ENCODE data around the gene SPNS2.

Gene SPNS2

GRCh38 chr17:4479982-4480751 lies 18.5 kb upstream of the SPNS2 start:
- no peak for DNase-seq (ENCODE audit: low read depth in 1 of 2, low spot score in 1 of 2)

- DNase-seq (ENCODE audit: low read depth in 1 of 2, low spot score in 1 of 2), result peak in 1 of 2 donors; percentile 14
Observed at GRCh38 chr17:4480929-4481898, 17.5 kb upstream of the SPNS2 start.

DNA sequence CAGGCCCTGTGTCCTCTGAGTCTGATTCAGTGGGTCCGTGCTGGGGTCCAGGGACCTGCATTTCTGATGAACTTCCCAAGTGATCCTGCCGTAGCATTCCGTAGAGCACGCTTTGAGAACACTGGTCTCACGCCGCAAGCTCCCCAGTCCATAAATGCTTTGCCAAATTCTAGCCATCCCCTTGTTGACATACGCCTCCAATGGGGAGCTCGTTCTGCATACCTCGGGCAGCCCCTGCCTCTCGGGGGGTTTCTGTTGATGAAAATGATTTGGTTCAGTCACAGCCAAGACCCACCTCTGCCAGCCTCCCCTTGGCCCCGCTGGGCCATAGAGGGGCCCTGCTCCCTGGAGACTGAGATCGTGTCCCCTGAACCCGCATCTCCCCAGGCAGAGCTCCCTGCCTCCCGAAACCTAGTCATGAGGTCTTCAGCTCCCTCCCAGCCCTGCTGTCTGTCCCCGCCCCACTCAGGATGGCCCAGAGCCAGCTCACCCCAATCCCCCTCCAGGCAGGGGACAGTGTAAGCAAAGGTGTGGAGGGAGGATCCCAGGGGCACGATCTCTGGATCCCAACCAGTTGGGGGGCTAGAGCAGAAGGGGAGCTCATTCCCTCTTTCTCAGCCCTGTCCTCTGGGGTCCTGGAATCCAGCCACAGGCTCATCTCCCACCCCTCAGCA lies 16.2 kb upstream of the SPNS2 start:
- DNase-seq (ENCODE audit: low read depth in 1 of 2, low spot score in 1 of 2), result no peak

DNA sequence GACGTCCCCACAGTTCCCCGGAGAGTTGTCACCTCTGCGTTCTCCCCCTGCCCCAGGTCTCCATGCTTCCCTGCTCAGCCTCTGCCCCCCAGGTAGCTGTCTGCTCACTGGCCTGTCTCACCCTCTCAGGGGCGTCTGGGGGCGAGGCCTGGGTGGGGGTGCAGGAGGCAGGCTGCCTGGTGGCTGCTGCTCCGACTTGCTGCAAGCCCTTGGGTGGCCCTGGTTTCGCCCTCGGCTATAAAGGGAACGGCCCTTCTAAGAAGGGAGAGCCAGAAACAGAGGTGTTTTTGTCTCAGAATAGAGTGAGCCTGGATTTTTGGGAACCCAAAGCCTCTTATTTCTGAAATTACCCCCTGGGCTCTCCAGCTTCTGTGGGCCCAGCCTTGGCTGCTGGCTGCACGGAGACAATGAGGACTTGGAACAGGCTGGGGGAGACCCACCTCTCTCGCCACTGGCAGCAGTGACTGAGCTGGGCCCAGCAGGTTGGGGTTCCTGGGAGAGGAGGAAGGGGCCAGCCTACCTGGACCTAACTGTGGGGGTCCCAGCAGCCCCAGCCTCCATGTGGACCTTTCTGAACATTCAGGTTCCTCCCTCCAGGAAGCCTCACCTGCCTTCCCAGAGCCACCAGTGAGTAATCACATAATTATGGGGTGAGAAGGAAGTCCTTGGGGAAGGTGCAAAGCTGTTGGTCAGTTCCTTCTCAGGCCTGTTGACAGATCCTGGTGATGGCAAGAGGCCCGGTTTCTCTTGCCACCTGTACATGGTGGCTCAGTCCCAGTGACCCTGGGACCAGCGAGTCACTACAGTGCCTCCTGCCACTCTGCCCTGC lies 15.5 kb upstream of the SPNS2 start:
- DNase-seq (ENCODE audit: low read depth in 1 of 2, low spot score in 1 of 2), result no peak

DNA sequence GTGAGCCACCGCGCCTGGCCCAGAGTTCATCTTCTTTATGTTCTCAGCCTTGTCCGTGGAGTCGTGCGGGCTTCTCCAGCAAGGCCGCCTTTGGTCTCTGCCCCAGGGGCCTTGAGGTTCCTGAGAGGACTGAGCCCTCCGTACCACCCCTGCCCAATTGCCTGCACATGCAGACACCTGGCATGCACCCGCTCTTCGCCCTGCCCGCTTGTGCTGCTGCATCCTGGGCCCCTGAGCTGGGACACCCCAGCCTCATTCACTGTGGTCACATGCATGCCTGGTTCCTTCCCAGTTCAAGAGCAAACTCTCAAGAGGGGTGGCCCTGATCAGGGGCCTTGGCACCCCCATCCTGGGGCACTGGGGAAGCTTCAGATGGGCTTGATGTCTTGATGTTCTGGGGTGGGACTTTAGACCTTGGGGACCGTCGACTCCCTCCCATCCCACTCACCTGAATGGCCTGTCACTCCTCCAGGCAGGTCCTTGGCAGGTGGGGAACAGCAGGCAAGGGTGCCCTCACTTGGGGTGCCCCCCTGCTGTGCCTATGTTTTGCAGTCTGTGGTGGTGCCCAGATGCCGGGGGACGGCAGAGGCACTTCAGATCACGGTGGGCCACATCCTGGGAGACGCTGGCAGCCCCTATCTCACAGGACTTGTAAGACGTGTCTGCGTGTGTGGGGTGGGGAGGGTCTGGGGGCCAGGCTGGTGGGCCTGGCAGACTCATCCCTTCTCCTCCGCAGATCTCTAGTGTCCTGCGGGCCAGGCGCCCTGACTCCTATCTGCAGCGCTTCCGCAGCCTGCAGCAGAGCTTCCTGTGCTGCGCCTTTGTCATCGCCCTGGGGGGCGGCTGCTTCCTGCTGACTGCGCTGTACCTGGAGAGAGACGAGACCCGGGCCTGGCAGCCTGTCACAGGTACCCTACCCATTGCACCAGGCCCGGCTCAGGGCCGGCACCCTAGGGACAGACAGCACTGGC lies 12.7 kb upstream of the SPNS2 start:
- DNase-seq (ENCODE audit: low read depth in 1 of 2, low spot score in 1 of 2), result peak; percentile 15 to 44

DNA sequence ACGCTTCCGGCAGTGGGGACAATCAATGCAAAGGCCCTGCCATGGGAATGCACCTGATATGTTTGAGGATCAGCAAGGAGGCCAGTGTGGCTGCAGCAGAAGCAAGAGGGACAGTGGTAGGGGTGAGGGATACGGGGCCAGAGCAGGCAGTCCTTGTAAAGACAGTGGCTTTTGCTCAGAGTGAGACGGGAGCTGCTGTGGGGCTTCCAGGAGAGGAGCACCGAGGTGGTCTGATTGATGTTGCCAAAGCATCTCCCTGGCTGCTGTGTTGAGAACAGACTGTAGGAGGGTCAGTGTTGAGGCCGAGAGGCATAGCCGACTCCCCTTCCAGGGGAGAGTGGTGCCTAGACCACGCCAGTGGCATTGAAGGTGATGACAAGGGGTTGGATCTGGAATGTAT lies 11.4 kb upstream of the SPNS2 start:
- DNase-seq (ENCODE audit: low read depth in 1 of 2, low spot score in 1 of 2), result no peak

DNA sequence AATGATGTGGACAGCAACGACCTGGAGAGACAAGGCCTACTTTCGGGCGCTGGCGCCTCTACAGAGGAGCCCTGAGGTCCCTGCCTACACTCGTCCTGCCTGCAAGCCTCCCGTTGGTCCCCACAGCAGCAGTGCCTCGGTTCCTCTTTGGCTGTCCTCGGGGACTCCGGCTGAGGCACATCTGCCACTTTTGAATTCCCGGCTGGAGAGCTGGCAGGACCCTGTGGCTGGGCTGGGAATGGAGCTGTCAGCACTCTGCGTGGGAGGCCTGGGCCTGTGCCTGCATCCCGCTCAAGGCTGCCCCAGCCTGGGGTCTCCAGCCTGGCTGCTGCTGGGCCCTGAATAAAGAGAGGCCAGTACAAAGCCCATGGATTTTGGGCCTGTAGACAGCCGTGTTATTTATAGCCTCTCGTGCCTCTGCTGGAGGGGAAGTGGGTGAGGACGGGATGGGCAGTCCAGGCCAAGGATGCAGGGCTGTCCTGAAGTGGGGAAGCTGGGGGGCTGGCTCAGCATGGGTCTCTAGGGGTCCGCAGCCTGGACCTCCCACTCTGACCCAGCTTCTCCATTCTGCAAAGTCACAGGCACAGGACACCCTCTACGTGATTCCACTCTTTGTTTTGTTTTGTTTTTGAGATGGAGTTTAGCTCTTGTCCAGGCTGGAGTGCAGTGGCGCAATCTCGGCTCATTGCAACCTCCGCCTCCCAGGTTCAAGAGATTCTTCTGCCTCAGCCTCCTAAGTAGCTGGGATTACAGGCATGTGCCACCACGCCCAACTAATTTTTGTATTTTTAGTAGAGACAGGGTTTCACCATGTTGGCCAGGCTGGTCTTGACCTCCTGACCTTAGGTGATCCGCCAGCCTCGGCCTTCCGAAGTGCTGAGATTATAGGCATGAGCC lies 10.6 kb upstream of the SPNS2 start:
- no peak for DNase-seq (ENCODE audit: low read depth in 1 of 2, low spot score in 1 of 2)

DNA sequence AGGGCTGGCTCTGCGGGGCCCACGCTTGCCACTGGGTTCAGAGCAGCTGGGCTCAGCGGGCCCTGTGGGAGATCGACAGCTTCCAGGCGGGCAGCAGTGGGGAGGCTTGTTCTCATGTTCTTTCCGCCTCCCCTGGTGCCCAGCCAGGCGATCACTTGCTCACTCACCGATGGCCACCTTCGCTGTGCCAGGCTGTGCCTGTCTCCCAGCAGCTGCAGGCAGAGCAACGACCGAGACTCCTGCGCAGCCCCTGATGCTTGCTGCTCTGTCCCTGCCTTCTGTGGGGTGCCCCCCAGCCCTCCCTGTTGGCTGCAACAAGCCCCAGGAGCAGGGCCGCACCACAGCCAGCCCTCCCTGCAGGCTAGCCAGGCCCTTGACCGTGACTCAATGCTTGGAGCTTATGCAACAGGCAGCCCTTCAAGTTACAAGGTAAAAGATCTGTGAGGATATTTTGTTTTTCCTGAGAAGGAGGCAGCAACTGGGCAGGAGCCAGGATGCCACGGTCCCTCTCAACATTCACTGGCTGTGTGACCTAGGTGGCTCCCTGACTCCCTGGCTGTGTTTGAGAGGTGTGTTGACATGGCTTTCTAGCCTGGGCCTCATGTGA lies 9.6 kb upstream of the SPNS2 start:
- no peak for DNase-seq (ENCODE audit: low read depth in 1 of 2, low spot score in 1 of 2)

- DNase-seq (ENCODE audit: low read depth in 1 of 2, low spot score in 1 of 2), result no peak
Observed at GRCh38 chr17:4490109-4490591, 8.5 kb upstream of the SPNS2 start.

- DNase-seq (ENCODE audit: low read depth in 1 of 2, low spot score in 1 of 2), result no peak
Observed at GRCh38 chr17:4490637-4491061, 8.0 kb upstream of the SPNS2 start.

DNA sequence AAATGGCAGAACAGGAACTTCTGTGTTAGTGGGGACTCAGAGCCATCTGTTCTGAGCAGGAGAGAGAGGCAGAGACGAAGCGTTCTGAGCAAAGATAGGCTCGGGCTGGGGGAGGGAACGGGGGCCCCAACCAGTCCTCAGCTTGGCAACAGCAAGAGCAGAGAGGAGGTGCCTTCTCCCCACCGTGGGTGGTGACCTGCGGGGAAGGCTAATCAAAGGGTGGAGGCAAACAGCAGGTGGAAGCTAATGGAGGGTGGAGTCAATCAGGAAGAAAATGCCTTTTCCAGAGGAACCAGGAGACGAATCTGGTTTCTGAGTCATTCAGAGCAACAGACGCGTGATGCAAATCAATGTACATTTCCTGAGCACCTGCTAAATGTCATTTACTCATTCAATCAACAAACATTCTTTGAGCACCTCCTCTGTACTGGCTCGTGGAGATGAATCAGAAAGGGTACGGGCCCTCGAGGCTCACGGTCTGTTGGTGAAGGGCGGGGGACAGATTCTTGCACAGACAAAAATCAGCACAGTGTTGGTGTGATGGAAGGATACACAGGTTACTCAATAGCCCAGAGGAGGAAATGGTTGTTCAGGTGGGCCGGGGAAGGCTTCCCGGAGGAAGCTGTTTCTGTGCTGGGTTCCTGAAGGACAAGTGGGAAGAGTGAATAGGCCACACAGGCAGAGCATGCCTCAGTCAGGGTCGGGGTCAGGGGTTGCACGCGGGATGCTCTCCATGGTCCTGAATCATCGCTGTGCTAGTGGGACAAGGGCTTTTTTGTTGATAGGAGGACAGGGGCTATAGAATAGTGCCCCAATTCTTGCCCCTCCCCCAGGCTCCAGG lies 5.7 kb upstream of the SPNS2 start:
- DNase-seq (ENCODE audit: low read depth in 1 of 2, low spot score in 1 of 2), result no peak

DNA sequence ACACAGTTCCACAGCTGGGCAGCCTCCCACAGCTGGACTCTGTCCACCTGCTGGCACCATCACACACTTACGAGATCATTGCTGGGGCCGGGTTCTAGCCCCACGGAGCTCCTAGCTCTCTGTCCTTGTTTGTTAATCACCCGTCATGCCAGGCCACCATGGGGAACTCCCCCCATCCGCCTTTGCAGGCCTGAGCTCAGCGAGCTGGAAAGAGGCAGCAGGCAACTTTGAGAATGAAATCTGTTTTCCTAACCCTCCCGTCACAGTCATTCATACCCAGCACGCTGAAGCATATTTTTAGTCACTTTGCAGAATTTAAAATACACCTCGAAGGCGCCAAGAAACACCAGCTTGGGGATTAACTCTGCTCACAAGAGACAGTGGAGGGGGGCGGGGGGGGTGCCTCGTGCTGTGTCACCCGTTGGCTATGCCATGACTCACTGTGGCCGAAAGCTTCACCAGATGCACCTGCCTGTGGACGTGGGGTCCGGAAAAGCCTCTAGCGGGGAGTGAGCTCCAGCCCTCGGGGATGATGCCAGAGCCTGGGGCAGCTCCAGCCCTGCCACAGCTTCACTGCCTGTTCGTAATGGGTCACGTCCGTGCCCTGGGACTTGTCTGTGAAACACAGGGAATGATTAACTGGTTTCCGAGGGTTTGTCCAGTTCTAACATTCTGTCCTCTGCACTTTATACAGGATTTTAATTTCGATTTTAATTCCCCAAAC lies 1.4 kb upstream of the SPNS2 start:
- no peak for DNase-seq (ENCODE audit: low read depth in 1 of 2, low spot score in 1 of 2)

- peak in 1 of 2 donors; percentile 10 for DNase-seq (ENCODE audit: low read depth in 1 of 2, low spot score in 1 of 2)
Observed at GRCh38 chr17:4499431-4500190, 930 bp downstream of the SPNS2 start.

DNA sequence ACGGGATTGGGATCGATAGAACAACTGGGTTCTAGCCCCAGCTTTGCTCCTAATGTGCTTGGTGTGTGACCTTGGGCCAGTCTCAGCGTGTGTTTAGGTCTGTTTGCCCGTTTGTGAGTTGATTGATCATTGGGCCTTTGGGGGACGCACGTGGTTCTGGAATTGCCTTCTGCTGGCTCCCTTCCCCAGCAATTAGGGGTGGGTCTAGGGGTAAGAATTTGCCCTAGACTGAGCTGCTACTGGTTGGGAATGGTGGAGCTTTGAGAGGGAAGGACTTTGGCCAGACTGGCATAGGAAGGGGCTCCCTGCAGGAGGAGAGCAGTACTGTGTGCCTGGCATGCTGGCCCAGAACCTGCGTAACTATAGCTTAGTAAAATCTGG lies 1.5 kb downstream of the SPNS2 start:
- DNase-seq (ENCODE audit: low read depth in 1 of 2, low spot score in 1 of 2), result no peak

DNA sequence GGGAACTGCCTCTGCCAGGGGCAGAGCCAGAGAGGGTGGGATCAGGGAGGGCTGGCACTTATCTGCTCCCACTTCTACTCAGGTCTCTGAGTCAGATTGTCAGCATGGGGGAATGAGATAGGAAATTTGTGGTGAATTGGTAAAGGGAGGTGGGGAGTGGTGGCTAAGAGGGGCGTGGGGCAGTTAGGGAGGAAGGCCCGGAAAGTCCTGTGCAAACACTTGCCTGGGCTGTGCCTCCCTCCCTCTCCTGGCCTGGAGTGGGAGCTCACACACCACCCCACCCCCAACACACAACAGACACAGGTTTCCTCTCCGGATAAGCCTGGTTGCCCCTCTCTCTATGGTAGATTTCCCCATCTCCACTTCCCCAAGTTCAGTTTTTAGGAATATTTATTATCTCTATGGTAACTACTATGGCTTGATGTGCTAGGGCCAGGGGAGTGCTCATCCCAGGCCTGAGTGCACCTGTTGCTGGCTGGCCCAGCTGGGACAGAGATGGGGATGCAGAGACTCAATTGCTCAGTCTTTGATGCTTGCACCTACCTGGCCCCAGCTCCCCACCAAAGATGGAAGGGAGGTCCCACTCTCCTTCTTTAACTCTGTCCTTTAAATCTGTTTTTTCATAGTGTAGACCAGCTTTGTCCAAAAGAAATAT lies 2.7 kb downstream of the SPNS2 start:
- DNase-seq (ENCODE audit: low read depth in 1 of 2, low spot score in 1 of 2), result no peak
